K562 (cell line): ENCODE results near the gene ZNF648. TPM values are rescaled to one million over a fixed set of nuclear protein-coding genes. Genes with fewer than 3 reads are reported as not detected.

Source experiments
- CCAR2 ChIP-seq: fragments of 200-400 bp; formaldehyde crosslinking; IDR thresholded peaks from 2 replicates; pipeline ENCODE4 v1.6.1; 2017; ENCODE audit warnings: mild to moderate bottlenecking, low read depth, low read length
- DEAF1 ChIP-seq: fragments of 450-650 bp; formaldehyde crosslinking; IDR thresholded peaks from 2 replicates; pipeline ENCODE4 v1.4.0; 2020; ENCODE audit warnings: mild to moderate bottlenecking, moderate library complexity
- ETV6 ChIP-seq, 3 experiments: fragments of 150-350 bp in 1 of 3; sonication (generic) in 1 of 3; formaldehyde crosslinking in 1 of 3; IDR thresholded peaks; 2 replicates each; pipeline versions ENCODE4 v1.6.1 to v1.8.0; 2014 to 2022; ENCODE audit warnings: borderline replicate concordance in 2 of 3, low read depth in 2 of 3, antibody characterized with exemption in 1 of 3, low read length in 1 of 3, mild to moderate bottlenecking in 1 of 3, missing genetic modification reagents in 1 of 3
- FOS ChIP-seq: IDR thresholded peaks from 3 replicates; pipeline ENCODE4 v1.6.1; 2011; ENCODE audit not compliant: insufficient read length; ENCODE audit errors: extremely low read depth
- FOSL1 ChIP-seq: fragments of 200-800 bp; sonication (Bioruptor generic); conservative IDR thresholded peaks from 2 replicates; pipeline ENCODE4 v1.6.1; 2016; ENCODE audit warnings: missing genetic modification characterization, missing compliant biosample characterization
- HMGXB4 ChIP-seq: sonication (generic); formaldehyde crosslinking; IDR thresholded peaks from 2 replicates; pipeline ENCODE4 v1.8.1; 2023; ENCODE audit warnings: mild to moderate bottlenecking, missing genetic modification reagents
- KLF16 ChIP-seq: IDR thresholded peaks from 2 replicates; pipeline ENCODE4 v1.6.1; 2016; ENCODE audit warnings: antibody characterized with exemption
- MAZ ChIP-seq, 2 experiments: fragments of 450-650 bp in 1 of 2; sonication (generic) in 1 of 2; formaldehyde crosslinking; IDR thresholded peaks in 1 of 2; conservative IDR thresholded peaks in 1 of 2; 2 replicates each; pipeline versions ENCODE4 v1.4.0 to v1.5.0; 2020; ENCODE audit warnings: mild to moderate bottlenecking in 1 of 2, missing genetic modification reagents in 1 of 2
- MYBL2 ChIP-seq, 2 experiments: fragments of 450-650 bp in 1 of 2; sonication (generic) in 1 of 2; formaldehyde crosslinking in 1 of 2; IDR thresholded peaks; 2 replicates each; pipeline versions ENCODE4 v1.6.1 to v1.8.1; 2017 to 2022; ENCODE audit warnings: borderline replicate concordance in 1 of 2, inconsistent platforms in 1 of 2, low read depth in 1 of 2, mild to moderate bottlenecking in 1 of 2, missing genetic modification reagents in 1 of 2, moderate library complexity in 1 of 2
- RBBP5 ChIP-seq: fragments of 200-600 bp; sonication (generic); IDR thresholded peaks from 2 replicates; pipeline ENCODE4 v1.6.1; 2012; ENCODE audit warnings: borderline replicate concordance, mild to moderate bottlenecking, low read length, control low read depth, inconsistent platforms; ENCODE audit not compliant: insufficient read depth, poor library complexity, severe bottlenecking
- SMAD3 ChIP-seq: fragments of 450-650 bp; formaldehyde crosslinking; conservative IDR thresholded peaks from 2 replicates; pipeline ENCODE4 v1.4.0; 2020; ENCODE audit warnings: mild to moderate bottlenecking
- SMC3 ChIP-seq: conservative IDR thresholded peaks from 2 replicates; pipeline ENCODE4 v1.6.1; 2011; ENCODE audit warnings: low read depth, low read length, improper control_type of control experiment; ENCODE audit not compliant: insufficient read depth
- SP2 ChIP-seq: IDR thresholded peaks from 2 replicates; pipeline ENCODE4 v1.6.1; 2011; ENCODE audit warnings: mild to moderate bottlenecking, low read depth, low read length, moderate library complexity; ENCODE audit not compliant: poor library complexity, severe bottlenecking; ENCODE audit errors: extremely low read depth
- TAL1 ChIP-seq: fragments of 450-650 bp; IDR thresholded peaks from 2 replicates; pipeline ENCODE4 v1.6.1; 2016; ENCODE audit warnings: mild to moderate bottlenecking
- ZC3H11A ChIP-seq: IDR thresholded peaks from 2 replicates; pipeline ENCODE4 v1.6.1; 2012; ENCODE audit warnings: low read depth, low read length, improper control_type of control experiment
- ZNF121 ChIP-seq: sonication (generic); formaldehyde crosslinking; conservative IDR thresholded peaks from 2 replicates; pipeline ENCODE4 v1.8.0; 2022; ENCODE audit warnings: missing genetic modification reagents
- ZNF175 ChIP-seq: fragments of 200-800 bp; sonication (Bioruptor generic); IDR thresholded peaks from 2 replicates; pipeline ENCODE4 v1.6.1; 2016; ENCODE audit warnings: low read depth, mild to moderate bottlenecking, missing genetic modification characterization, missing compliant biosample characterization
- ZNF444 ChIP-seq: fragments of 250-450 bp; sonication (Bioruptor Pico); IDR thresholded peaks from 2 replicates; pipeline ENCODE4 v1.4.0; 2020; ENCODE audit warnings: mild to moderate bottlenecking, moderate library complexity
- ZNF589 ChIP-seq: fragments of 200-800 bp; sonication (Bioruptor generic); IDR thresholded peaks from 2 replicates; pipeline ENCODE4 v1.6.1; 2016; ENCODE audit warnings: low read depth, missing genetic modification characterization, missing compliant biosample characterization
- ZNF639 ChIP-seq, 2 experiments: fragments of 200-800 bp in 1 of 2; sonication (Bioruptor generic) in 1 of 2; sonication (generic) in 1 of 2; formaldehyde crosslinking in 1 of 2; IDR thresholded peaks in 1 of 2; conservative IDR thresholded peaks in 1 of 2; 2 replicates each; pipeline versions ENCODE4 v1.5.0 to v1.6.1; 2016 to 2020; ENCODE audit warnings: missing compliant biosample characterization in 1 of 2, missing genetic modification characterization in 1 of 2, missing genetic modification reagents in 1 of 2
- polyA plus RNA-seq, 8 experiments: library from polyadenylated mRNA; depleted of rRNA in 4 of 8; stranded (reverse) in 5 of 8; unstranded in 3 of 8; fragments of >200 nt; fragmentation: Nextera tagmentation in 2 of 8; fragmentation: Illumina TruSeq in 1 of 8; extraction: Ambion mirVana in 2 of 8; extraction: Trizol in 1 of 8; gene quantifications; 2 replicates each; pipeline versions ENCODE4 v1.2.1 to v1.2.3, GENCODE V29; 2011 to 2014; ENCODE audit warnings: inconsistent platforms in 1 of 8, missing spikeins in 1 of 8
- total RNA-seq, 7 experiments: library from RNA; depleted of rRNA in 6 of 7; stranded (reverse); fragments of >200 nt in 6 of 7; fragmentation: Illumina TruSeq in 2 of 7; extraction: Trizol in 2 of 7; gene quantifications; 2 replicates each; pipeline versions ENCODE4 v1.2.1 to v1.2.3, GENCODE V29; 2011 to 2021; ENCODE audit warnings: low replicate concordance in 1 of 7

ZNF648 gene
- total and polyA plus RNA-seq, 9 of the 15 experiments (the other 6 are each of a cell fraction or from before 2014, with no cell fraction given) = 0.06 to 0.27 (median 0.18) TPM; not detected in 2

- TF ChIP-seq DEAF1 (CRISPR knock-in tag) = peak; percentile 18; the same call in 1 of the 2 replicates
- TF ChIP-seq ZNF589 (CRISPR knock-in tag) = no peak
- TF ChIP-seq SP2 = no peak
- no peak for TF ChIP-seq TAL1
- peak; percentile 64 for TF ChIP-seq SMC3
- TF ChIP-seq ZC3H11A = no peak
- TF ChIP-seq ZNF175 (CRISPR knock-in tag) = no peak
- no peak for TF ChIP-seq MYBL2 (IDR thresholded peaks at IDR 0.05; ENCODE audit: low read depth)
- TF ChIP-seq MYBL2 (CRISPR knock-in tag; IDR thresholded peaks at IDR 0.05; ENCODE audit: borderline replicate concordance) = no peak
- TF ChIP-seq ZNF639 (CRISPR knock-in tag; conservative IDR thresholded peaks at IDR 0.05 in 1 of 2, IDR thresholded peaks at IDR 0.05 in 1 of 2) = no peak
- no peak for TF ChIP-seq ETV6 (IDR thresholded peaks at IDR 0.05; ENCODE audit: borderline replicate concordance in 1 of 2, low read depth in 2 of 2, low read length in 1 of 2)
- TF ChIP-seq ETV6 (CRISPR knock-in tag; IDR thresholded peaks at IDR 0.05; ENCODE audit: borderline replicate concordance) = no peak
- 0 out of 2 replicates have a peak, but pooled peaks have one; percentile 39 for TF ChIP-seq KLF16
- no peak for TF ChIP-seq CCAR2
- no peak for TF ChIP-seq RBBP5
- no peak for TF ChIP-seq FOS
- TF ChIP-seq SMAD3 (CRISPR knock-in tag) = no peak
- TF ChIP-seq MAZ (CRISPR knock-in tag; conservative IDR thresholded peaks at IDR 0.05 in 1 of 2, IDR thresholded peaks at IDR 0.05 in 1 of 2) = no peak
- TF ChIP-seq FOSL1 (tag) = no peak
- no peak for TF ChIP-seq HMGXB4 (CRISPR knock-in tag)
- no peak for TF ChIP-seq ZNF121 (CRISPR knock-in tag)
- no peak for TF ChIP-seq ZNF444 (CRISPR knock-in tag)
These were observed 19.6 kb upstream of the ZNF648 start (continued) for GRCh38 chr1:182080955-182081582.
